PC-3 (cell line): Measurements from ENCODE around the gene MTA3. TPM values are rescaled to one million over a fixed set of nuclear protein-coding genes. Genes with fewer than 3 reads are reported as not detected.

Experiments used
- ATAC-seq: fragments of 200-7000 bp; cut with Tn5 transposase; 2 replicates; pipeline ENCODE4 v1.9.1; 2020; ENCODE audit warnings: mild to moderate bottlenecking, moderate library complexity
- BruUV-seq: library from RNA; stranded (reverse); fragments of 400-500 nt; replicated peaks from 2 replicates; lab custom pipeline; 2021; lab: Mats Ljungman, UMichigan
- CTCF ChIA-PET: fragments of 300-600 bp; sonication (Branson Sonifier 250); formaldehyde crosslinking; loops from one replicate; lab custom pipeline; 2022; ENCODE audit warnings: antibody characterized with exemption; lab: Charles Lee
- POLR2A ChIA-PET: fragments of 300-600 bp; sonication (Branson Sonifier 250); formaldehyde crosslinking; loops from one replicate; lab custom pipeline; 2022; ENCODE audit warnings: antibody characterized with exemption; ENCODE audit not compliant: unreplicated experiment; lab: Charles Lee
- DNase-seq: peaks from one replicate; pipeline ENCODE4 v3.0.0-alpha.2; 2015
- H2AFZ ChIP-seq: fragments of 300-600 bp; sonication (generic); 2 replicates; pipeline ENCODE4 v1.6.0; 2016; ENCODE audit warnings: antibody characterized with exemption, low read length
- H3F3A ChIP-seq: fragments of 300-600 bp; sonication (generic); one replicate; pipeline ENCODE4 v1.6.0; 2017; ENCODE audit warnings: antibody characterized with exemption, low read length, control low read depth, mild to moderate bottlenecking; ENCODE audit not compliant: unreplicated experiment
- H3K27ac ChIP-seq: fragments of 300-600 bp; sonication (generic); 2 replicates; pipeline ENCODE4 v1.5.1; 2016; ENCODE audit warnings: mild to moderate bottlenecking, low read length
- H3K27me3 ChIP-seq: fragments of 300-600 bp; sonication (generic); 2 replicates; pipeline ENCODE4 v1.6.1; 2016; ENCODE audit warnings: low read length, mixed read lengths
- H3K36me3 ChIP-seq: fragments of 300-600 bp; sonication (generic); 2 replicates; pipeline ENCODE4 v1.6.1; 2016; ENCODE audit warnings: low read depth, mixed run types, low read length, mixed read lengths
- H3K4me1 ChIP-seq: fragments of 300-600 bp; sonication (generic); 2 replicates; pipeline ENCODE4 v1.5.1; 2016; ENCODE audit warnings: low read length; ENCODE audit not compliant: insufficient read depth
- H3K4me2 ChIP-seq: fragments of 300-600 bp; sonication (generic); 2 replicates; pipeline ENCODE4 v1.6.0; 2016; ENCODE audit warnings: low read length
- H3K4me3 ChIP-seq: fragments of 300-600 bp; sonication (generic); 2 replicates; pipeline ENCODE4 v1.5.1; 2016; ENCODE audit warnings: mild to moderate bottlenecking, low read length, mixed read lengths
- H3K79me2 ChIP-seq: fragments of 300-600 bp; sonication (generic); 2 replicates; pipeline ENCODE4 v1.6.1; 2017; ENCODE audit warnings: low read length, mixed read lengths
- H3K9ac ChIP-seq: fragments of 300-600 bp; sonication (generic); 2 replicates; pipeline ENCODE4 v1.6.0; 2016; ENCODE audit warnings: mild to moderate bottlenecking, low read length
- H3K9me2 ChIP-seq: fragments of 300-600 bp; sonication (generic); replicated peaks from 2 replicates; pipeline ENCODE4 v1.6.1; 2016; ENCODE audit warnings: mixed run types, low read length, mixed read lengths
- H3K9me3 ChIP-seq: fragments of 300-600 bp; sonication (generic); 2 replicates; pipeline ENCODE4 v1.6.1; 2016; ENCODE audit warnings: low read length, mixed read lengths
- H4K20me1 ChIP-seq: fragments of 300-600 bp; sonication (generic); 2 replicates; pipeline ENCODE4 v1.6.1; 2016; ENCODE audit warnings: low read length, mixed read lengths
- CTCF ChIP-seq: fragments of 300-600 bp; sonication (generic); conservative IDR thresholded peaks from 2 replicates; pipeline ENCODE4 v1.5.1; 2017; ENCODE audit warnings: antibody characterized with exemption, low read depth, mild to moderate bottlenecking, low read length
- EZH2 ChIP-seq: fragments of 300-600 bp; sonication (generic); IDR thresholded peaks from one replicate; pipeline ENCODE4 v1.6.1; 2017; ENCODE audit warnings: antibody characterized with exemption, mild to moderate bottlenecking, low read length; ENCODE audit not compliant: unreplicated experiment
- EZH2phosphoT487 ChIP-seq: fragments of 300-600 bp; sonication (generic); IDR thresholded peaks from 2 replicates; pipeline ENCODE4 v1.6.1; 2018; ENCODE audit warnings: mild to moderate bottlenecking, antibody characterized with exemption, low read length, borderline replicate concordance
- intact Hi-C: fragments of 100-400 bp; cut with micrococcal nuclease; formaldehyde crosslinking; loops from 2 replicates; pipeline ENCODE4 v1.9.0; 2023
- total RNA-seq: library from RNA; depleted of rRNA; stranded (reverse); fragments of >200 nt; gene quantifications from 2 replicates; pipeline ENCODE4 v1.2.3, GENCODE V29; 2014

MTA3 gene
- total RNA-seq, 1 experiment from 2014 or later, result 27.3 TPM

GRCh38 chr2:42767080-42767898, 198.9 kb downstream of the MTA3 start:
- ChIA-PET CTCF (no interaction called here), POLR2A (no interaction called here)
- no peak overlapping the region for H3K27ac ChIP-seq
- H4K20me1 ChIP-seq, result no peaks in the 10 kb centered on the region
- intact Hi-C loops, result no loop called here
- no peak overlapping the region for H3K4me2 ChIP-seq
- no TSS peak for BruUV-seq
- DNase-seq (no peak), ATAC-seq (no peak)
- no peak overlapping the region for H2AFZ ChIP-seq
- no peaks in the 10 kb centered on the region for H3K9me3 ChIP-seq
- no peaks in the 10 kb centered on the region for H3K9me2 ChIP-seq
- no peaks in the 10 kb centered on the region for H3K36me3 ChIP-seq
- no peak for TF ChIP-seq CTCF
- TF ChIP-seq EZH2, result no peak
- no peak for TF ChIP-seq EZH2phosphoT487
- no peaks in the 10 kb centered on the region for H3K4me1 ChIP-seq
- H3F3A ChIP-seq, result no peaks in the 10 kb centered on the region
- no peak overlapping the region for H3K9ac ChIP-seq
- H3K79me2 ChIP-seq, result no peaks in the 10 kb centered on the region
- H3K27me3 ChIP-seq, result no peaks in the 10 kb centered on the region
- no peak overlapping the region for H3K4me3 ChIP-seq

GRCh38 chr2:42767899-42768705, 199.7 kb downstream of the MTA3 start:
- Histone ChIP-seq H3K9me3 (no peaks in the 10 kb centered on the region), H3K4me2 (no peak overlapping the region), H3K79me2 (no peaks in the 10 kb centered on the region), H4K20me1 (no peaks in the 10 kb centered on the region), H3K27ac (no peak overlapping the region), H3K36me3 (no peaks in the 10 kb centered on the region), H3K9me2 (no peaks in the 10 kb centered on the region), H3K9ac (no peak overlapping the region), H2AFZ (no peak overlapping the region), H3F3A (no peaks in the 10 kb centered on the region), H3K4me1 (no peaks in the 10 kb centered on the region), H3K27me3 (no peaks in the 10 kb centered on the region), H3K4me3 (no peak overlapping the region)
- peak; percentile 33; the same call in 1 of the 2 replicates for ATAC-seq
- BruUV-seq, result no TSS peak
- DNase-seq, result no peak
- CTCF ChIA-PET, result no interaction called here
- POLR2A ChIA-PET, result no interaction called here
- TF ChIP-seq CTCF, result no peak
- TF ChIP-seq EZH2phosphoT487, result no peak
- no peak for TF ChIP-seq EZH2
- intact Hi-C loops, result no loop called here
